HG03460 (cell line): ENCODE measurements around the gene AFF2.

Experiments used
- ATAC-seq: cut with Tn5 transposase; IDR thresholded peaks from one replicate; pipeline ENCODE4 v1.9.1; 2021; ENCODE audit not compliant: unreplicated experiment

AFF2 gene

DNA sequence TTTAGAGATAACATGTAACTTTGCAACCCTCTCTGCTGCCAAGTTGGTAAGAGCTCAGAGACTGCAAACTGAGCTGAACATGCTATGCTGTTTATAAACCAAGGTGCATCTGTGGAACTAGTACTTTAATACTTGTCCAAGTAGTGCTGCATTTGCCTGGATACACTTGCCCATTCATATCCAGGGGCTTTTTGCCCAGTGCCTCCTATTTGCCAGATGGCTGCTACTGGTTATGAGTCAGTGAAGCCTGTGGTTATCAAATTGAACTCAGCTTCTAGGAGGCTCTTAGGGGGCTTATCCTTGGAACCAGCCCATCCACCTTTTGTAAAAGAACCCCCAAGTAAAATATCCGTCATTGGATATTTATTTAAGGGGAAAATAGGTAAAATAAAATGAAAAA is 79.6 kb downstream of the AFF2 start:
- ATAC-seq = no peak

DNA sequence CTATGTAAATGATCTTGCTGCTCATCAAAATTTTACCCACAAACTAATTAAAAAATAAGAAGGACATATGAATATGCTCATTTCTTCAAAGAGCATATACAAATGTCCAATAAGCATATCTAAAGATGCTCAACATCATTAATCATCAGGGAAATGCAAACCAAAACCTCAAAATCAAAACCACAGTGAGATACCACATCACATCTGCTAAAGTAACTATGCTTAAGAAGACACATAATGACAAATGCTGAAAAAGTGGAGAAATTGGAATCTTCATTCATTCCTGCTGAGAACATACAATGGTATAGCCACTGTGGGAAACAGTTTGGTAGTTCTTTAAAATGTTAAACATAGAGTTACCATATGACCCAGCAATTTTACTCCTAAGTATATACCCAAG is 81.9 kb downstream of the AFF2 start:
- ATAC-seq = no peak

DNA sequence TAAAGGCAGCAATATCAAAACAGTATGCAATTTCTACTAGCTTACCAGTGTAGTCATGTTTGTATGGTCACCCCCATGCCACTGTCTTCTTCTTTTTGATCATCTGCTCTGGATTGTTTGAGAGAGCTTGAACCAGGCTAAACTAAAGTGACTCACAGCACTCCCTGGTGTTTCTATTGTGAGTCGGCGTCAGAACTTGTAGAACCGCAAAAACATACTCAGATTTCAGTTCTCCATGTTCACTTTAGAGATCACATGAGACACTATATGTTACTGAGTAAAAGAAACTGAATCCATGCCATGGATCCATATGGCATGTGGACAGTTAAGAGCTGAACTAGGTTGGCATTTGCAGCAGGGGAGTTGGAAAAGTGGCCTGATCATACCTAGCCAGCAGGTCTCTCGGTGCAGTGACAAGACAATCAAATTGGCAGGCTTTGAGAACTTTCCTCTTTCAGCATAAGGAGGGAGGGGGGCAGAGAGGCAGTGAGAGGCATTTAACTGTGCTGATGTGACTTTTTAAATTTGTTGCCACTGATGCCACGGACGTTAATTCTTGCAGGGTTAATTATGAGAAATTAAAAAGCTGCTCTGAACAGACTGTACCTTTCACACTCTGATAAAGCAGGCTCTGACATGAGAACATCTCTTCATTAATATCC is 88.4 kb downstream of the AFF2 start:
- no peak for ATAC-seq

DNA sequence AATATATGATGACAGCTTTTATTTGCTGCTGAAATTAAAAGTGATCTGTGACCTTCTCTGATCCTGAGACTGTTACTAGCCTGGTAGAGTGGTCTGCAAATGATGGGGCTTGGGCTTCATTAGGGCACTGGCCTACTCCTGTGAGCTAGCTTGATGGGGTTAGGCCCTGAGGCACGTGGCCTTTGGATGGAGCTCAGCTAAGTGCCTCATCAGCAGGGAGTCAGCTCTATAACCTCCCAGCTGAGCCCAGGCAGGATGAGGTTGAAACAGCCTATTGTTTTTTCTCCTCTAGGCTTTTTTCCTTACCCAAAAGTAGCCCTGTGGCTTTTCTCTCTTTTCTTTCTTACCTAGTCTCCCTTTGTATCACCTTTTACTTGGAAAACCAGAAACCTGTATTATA is 92.2 kb downstream of the AFF2 start:
- ATAC-seq = no peak

DNA sequence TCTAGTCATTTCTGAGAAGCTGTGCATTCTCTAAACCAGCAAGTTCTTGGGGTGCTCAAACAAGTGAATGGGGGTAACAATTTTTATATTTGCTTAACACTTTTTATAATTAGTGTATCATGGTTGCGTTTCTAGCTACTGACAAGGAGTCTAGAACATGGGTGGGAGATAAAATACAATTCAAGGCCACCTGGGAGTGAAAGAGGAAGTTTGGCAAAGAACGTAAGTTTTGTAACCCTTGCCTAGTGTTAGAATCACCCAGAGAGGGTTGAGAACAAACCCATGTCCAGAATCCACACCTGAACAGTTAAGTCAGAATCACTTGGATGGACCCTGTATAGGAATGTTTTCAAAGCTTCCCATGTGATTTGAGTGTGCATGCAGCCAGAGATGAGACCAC is 92.7 kb downstream of the AFF2 start:
- no peak for ATAC-seq

DNA sequence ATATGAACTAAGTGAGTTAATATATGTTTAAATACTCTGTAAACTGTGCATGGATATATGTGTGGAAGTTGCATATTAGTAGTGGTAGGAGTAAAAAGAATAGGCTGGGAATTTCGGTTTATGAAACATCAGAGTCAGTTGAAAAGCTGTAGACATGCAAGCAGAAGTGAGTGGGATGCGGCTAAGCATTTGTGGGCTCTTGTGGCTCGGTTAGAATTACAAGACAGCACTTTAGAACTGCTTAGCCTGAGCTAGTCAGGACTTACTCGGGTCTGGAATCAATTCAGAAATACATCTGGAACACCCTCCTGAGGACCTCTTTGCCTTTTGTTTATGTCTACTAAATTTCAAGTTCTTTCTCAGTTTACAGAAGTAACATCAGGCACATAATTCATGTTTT is 93.6 kb downstream of the AFF2 start:
- no peak for ATAC-seq

DNA sequence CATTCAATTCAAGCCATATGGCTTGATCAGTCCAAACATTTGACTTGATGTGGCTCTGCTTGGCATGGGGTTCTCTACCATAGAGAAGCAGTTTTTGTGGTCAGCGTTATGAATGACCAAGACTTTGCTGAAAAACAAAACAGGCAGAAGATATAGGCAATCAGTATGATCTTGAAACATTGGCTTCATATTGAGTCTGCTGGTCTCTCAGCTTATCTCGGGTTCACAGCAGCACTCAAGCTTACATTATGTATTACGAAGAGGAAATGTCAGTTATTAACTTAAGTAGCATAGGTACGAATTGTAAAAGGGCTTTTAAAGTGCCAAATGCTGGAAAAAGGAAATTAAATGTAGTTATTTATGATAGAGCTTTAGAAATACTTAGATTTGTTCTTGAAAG is 99.0 kb downstream of the AFF2 start:
- ATAC-seq = no peak

DNA sequence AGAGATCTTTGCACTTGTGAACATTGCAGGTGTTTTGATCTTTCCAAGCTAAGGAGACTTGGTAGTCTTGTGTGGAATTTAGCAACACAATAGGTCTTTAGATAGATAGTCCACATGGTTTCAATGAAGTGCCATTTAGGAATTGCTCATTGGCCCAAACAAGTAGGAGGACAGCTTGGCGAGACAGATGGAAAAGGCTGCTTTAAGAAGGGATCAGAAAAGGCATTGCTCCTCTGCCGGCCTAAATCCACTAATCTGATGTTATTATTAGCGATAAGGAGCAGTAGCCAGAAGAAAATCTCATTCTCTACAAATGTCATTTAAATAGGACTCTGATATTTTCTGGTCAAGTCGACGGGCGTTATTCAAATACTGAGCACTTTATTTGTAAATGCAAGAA is 99.7 kb downstream of the AFF2 start:
- no peak for ATAC-seq

DNA sequence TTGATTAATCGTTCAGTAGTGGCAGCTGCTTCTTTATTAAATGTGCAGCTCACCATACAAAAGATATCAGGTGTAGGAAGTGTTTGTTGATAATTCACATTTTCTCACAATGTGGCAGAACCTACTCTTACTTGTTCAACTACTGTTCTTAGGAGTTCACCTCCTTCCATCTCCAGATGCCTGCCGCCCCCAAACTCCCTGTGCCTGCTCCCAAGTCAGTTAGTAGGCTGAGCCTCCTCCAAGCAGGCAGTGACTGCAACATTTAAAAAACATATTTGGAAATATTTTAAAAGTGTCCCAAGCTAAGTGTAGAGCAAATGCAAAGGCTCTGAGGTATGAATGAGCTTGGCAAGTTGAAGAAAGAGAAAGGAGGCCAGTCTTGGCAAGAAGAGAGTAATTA is 100.2 kb downstream of the AFF2 start:
- no peak for ATAC-seq

DNA sequence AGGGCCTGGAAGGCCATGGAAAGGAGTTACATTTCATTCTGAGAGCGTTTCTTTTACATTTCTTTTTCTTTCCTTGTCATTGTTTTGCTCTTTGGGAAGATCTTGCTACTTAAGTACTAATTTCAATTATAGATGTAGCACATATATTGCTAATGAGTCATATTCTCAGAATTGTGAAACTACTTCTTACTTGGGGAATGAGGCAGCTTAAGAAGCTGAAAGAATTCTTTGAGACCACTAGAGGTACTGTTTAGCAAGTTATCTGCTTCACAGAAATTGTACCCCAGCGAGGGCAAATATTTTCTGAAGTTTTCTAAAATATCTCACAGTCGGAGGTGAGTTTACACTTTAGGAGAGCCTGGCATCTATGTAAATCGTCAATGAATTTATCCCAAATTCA is 100.6 kb downstream of the AFF2 start:
- no peak for ATAC-seq

DNA sequence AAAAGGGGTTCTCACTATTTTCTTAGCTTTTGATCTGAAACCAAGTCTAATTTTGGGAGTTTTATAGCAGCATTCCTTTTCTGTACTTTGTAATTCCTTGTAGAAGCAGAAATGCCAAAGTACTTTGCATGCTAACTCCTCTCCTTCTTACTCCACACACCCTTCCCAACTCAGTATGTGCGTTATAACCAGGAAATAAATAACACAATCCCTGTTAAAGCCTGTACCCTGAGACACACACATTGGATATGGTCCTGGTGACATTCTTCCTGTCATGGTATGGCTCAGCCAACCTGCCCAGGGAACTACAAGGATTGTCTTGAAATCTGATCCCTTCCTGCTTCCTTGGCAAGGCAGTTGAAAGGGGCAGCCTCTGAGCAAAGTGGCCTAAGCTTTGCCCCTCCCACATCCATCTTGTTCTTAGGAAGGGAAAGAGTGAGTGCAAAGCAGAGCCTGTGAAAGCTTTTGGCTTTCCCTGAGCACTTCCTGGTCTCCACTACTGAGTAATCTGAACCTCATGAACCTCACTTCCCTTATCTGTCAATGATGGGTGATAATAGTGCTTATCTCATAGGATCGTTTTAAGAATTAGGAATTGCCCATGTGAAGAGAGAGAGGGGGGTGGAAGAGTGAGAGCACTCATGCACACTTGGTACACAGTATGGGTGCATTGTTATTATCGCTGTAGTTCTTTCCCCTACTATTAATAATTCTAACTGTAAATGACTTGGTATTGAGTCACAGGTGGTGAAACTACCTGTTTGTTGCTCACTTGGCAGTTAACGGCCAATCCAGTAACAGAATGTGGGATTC is 109.3 kb downstream of the AFF2 start:
- peak; percentile 83 for ATAC-seq

DNA sequence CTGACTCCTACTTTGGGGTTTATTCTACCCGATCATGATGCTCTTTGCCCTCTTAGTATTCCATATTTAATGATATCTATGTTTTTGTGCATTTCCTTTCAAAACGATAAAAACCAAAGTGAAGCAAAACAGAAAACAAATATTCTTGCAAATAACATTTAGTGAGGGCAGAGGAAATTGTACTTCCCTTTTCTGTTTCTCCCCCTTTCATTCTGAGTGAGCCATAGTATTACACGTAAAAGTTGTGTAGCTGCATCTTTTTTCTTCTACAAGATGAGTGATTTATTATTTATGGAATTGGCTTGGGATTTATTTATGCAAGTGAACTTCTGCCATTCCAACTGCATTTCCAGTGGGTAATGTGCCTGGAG is 109.9 kb downstream of the AFF2 start:
- ATAC-seq = peak; percentile 60

DNA sequence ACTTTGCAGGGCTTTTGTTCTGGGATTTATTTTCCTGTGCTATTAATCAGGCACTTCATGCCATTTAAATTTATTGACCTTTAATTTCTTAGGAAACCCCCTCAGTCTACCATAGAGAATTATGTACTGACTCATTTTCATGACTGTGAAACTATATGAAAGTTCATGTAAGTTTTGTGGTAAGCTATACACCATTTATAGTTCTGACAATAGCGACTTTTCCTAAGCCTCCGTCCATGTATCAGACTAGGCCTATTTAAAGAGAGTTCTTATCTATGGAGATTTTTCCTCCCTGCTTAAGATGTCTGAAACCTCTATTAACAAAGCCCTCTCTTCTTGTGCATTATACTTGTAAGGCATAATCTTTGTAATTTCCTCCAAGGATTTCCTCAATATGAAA is 111.6 kb downstream of the AFF2 start:
- no peak for ATAC-seq

DNA sequence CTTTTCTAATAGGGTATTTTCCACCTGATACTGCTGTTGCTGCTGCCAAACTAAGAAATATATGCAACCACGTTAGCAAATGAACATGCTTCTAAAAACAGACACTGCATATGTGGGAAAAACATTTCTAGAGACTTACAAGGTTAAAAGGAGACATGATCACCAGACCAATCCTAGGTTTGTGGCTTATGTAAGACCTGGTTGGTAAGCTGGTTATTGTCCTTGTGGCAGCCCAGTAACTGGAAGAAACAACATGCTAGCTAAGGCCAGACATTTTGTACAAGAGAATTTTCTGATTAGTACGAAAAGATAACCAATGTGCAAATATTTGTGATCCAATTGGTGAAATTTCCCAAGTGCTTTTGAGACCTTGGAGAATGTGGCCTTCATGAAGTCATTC is 112.0 kb downstream of the AFF2 start:
- ATAC-seq = no peak

DNA sequence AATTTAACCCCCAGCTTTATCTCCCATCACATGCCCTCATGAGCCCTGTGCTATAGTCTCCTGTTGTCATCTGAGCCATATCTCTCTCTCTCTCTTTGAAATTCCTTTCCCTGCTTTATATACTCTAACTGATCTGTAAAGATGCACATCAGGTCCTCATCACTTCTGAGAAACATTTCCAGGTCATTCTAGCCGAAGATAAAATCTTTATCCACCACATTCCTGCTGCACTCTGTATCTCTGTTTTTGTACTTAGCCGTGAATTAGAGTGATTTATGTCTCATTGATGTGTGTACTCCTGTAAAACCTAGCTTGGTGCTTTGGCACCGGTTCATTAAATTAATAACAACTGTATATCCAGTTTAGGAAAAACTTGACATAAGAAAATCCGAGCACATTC is 113.2 kb downstream of the AFF2 start:
- no peak for ATAC-seq

DNA sequence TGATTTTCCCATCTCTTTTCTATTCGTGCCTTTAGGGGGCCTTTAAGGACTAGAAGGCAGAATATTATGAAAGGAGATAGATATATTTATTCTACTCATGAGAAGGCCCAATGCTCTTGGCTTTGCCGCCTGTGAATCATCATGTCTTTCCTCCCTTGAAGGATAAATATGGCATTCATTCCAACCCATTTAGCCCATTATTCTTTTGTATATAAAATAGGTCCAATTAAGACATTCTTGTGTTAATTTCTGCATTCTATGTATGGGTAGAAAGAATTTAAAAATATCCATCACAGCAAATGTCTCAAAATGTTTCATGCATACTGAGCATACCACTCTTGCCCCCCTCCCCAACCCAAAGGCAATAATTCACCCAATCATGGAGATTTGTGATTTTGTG is 115.1 kb downstream of the AFF2 start:
- no peak for ATAC-seq

DNA sequence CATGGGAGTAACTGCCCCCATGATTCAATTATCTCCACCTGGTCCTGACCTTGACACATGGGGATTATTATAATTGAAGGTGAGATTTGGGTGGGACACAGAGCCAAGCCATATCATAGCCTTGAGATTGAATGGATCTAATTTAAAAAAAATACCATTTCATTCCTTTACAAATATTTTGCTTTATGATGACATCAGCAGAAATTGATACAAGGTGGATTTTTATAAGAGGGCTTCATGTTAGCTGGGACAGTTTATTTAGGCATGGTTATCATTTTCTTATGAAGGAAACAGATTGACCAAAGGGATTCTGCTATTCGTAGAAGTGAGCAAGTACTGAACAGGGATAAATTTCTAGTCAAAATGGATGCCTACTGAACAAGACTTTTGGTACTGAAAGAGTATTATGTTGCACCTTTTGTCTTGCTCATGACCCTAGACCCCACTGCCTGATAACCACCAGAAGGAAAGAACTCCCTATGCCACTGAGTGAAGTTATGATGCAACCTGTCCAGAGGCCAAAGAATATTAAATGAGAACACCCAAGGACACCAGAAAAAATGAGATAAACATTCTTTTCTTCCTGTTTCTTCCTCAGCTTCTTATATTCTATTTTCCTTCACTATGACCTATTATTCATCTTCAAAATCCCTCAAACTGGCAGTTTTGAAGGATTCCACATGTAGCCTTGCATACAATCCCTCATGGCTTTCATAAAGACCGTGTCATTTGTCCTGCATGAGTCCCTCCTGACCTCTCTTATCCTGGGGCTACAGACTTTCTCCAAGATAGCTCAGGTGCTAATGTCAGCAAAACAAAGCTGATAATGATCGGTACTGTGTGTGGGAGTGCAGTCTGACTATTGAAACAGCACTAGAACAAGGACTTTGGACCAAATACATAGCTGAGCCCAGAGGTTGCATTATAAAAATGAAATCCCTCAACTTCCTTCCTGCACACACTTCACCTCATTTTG is 118.3 kb downstream of the AFF2 start:
- no peak for ATAC-seq

DNA sequence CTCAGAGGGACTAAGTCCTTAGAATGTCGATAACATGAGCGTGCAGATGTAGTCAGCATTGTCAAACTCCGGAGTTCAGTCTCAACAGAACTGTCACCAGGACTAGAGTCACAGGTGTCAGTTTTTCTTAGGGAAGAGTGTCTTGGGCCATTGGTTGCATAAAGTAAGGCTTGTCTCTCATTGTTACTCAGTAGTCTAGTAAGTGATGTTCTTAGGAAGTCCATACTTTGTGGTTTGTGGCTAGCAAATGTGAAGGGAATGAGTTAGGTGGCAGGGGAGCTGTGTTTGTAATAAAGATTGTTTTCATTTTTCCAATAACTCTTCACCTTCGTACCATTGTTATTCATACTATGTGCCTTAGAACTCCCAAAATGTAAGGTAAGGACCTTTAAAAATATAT is 119.6 kb downstream of the AFF2 start:
- no peak for ATAC-seq

DNA sequence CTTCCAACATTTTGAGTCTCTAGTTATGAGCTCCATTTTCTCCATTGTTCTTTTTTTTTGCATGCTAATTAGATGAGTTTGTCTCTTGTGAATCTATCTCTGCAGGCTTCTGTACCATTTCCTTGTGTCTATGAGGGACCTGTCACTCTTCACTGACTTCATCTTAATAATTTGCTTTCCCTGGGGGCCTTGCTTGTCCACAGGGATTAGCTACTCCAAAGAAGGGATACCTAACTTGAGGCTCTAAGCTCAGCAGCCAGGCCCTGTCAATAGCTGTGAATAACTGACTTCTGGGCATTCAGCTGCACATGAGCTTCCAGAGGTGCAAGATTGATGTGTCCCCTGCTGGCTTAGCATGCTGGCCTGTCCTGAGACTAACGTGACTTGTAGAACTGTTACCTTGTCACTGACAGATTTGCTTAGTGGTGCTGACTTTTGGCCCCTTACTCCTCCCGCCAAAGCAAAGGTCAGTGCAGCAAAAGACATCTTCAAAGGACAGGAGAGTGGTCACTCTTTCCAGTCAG is 124.6 kb downstream of the AFF2 start:
- ATAC-seq = no peak

DNA sequence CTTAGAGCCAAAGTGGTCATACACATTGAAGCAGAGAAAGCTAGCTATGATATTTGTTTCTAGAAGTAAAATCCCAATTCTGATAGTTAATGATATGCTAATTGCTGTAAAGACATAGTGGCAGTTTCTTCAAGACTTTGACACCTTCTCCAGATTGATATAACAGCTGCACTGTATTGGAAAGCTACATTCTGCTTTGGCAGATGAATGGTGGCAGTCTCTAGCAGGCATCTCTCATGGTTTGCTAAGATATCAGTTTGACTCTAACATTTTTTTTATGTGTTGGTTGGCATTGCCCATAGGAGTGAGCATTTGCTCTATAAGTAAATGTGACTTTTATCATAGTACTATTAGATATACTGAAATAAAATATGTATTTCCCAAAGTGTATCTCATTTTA is 128.2 kb downstream of the AFF2 start:
- no peak for ATAC-seq

DNA sequence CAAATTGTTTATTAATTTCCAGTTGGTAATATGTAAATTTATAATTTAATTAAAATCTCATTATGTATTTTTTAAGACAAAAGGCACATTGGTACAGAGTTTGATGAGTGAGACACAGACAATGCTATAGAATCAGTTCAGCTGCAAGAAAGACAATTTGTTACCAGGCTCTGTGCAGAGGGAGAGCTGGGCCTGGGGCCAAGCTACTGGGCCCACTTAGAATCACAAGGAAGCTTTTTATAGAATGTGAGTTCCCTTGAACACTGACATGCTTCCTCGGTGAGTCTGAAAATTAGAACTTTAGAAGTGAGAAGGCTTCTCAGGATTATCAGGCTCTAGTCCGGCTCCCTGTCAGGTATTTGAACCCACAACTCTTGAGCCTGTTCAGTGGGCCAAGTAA is 129.0 kb downstream of the AFF2 start:
- ATAC-seq = no peak

DNA sequence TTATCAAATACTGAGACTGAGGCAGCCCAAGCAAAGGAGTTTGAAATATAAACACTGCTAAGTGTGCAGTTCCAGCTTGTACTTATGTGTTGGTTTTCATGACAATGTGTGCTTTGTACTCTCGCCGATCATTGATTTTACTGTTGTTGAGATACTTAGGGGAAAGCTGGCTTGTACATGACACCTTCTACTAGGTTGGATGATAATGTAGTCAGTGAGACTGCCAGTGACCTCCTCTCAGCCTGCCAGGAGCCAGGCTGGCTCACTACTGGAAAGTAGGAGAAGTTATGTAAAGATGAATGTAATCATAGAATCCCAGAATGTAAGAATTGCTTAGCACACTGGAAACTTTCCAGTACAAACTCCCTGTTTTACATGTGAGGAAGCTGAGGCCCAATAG is 132.0 kb downstream of the AFF2 start:
- ATAC-seq = no peak
